GM12865 (cell line): ENCODE measurements around the gene ST8SIA4.

Source experiments
- DNase-seq: peaks from one replicate; pipeline ENCODE4 v3.0.0; 2010; ENCODE audit warnings: low read depth
- H3K4me3 ChIP-seq: 2 replicates; pipeline ENCODE4 v1.5.1; 2011; ENCODE audit warnings: mild to moderate bottlenecking, low read depth, low read length, control low read depth
- CTCF ChIP-seq: IDR thresholded peaks from 2 replicates; pipeline ENCODE4 v1.5.1; 2011; ENCODE audit warnings: low read length, control low read depth, low read depth, inconsistent platforms; ENCODE audit not compliant: insufficient read depth; ENCODE audit errors: missing control alignments

The ST8SIA4 gene

DNA sequence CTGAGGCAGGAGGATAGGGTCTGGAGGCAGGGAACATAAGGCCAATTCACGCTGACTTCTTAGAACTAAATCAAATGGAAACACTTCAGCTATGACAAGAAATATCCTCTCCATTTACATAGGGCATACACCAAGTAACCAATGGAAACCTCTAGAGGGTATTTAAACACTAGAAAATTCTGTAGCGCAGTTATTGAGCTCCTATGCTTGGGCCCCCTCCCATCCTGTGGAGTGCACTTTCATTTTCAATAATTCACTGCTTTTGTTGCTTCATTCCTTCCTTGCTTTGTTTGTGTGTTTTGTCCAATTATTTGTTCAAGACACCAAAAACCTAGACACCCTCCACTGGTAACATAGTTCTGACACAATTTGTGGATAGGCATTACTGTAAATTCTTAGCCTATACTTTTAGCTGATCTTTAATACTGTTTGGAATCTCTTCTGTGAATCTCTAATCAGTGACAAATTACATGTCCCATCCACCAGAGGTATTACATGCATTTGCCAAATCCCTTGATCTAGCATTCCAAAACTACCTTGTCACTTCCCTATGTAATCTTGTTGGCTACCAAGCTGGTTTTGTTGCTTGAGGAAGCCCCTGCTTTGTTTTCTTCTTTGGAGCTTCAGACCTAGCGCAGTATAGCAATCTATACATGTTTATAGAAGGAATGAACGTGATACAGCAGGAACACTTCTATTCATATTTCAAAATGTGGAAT lies 61.6 kb downstream of the ST8SIA4 start:
- H3K4me3 ChIP-seq = peak overlapping the region; percentile 55
- no peak for TF ChIP-seq CTCF
- DNase-seq = peak; percentile 57

DNA sequence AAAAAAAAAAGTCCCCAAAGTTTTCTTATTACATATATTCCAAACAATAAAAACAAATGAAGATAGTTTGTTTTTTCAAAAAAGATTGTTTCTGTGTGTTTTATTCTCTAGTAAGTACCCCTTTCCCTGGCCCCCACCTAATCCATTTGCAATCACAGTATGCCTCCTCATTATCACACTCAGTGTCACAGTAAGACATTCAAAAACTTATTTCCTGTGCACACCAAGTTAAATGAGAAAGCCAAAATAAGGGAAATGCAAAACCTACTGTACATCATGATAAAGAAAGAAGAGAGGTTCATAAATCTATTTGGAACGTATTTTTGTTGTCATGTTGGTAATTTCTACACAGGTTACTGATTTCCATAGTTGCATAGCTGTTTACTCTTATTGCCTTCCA lies 62.3 kb downstream of the ST8SIA4 start:
- peak; percentile 48 for DNase-seq
- peak overlapping the region; percentile 55 for H3K4me3 ChIP-seq
- TF ChIP-seq CTCF = no peak

DNA sequence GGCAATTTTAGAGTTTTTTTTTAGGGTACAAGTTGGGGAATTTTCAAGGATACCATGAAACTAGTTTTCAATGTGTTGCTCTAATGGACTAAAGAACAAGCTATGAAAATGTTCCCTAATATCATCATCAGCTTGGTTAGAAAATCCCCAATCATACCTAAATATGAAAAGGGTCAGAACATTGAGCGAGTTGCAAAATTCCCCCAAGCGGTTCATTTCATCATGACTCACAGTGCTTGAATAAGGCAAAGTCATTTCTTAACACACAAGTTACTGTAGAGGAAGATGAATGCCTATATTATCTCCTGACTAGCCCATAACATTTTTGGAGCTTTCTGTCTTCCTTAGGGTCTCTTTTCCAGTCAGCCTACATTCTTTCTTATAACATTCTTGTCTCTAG lies 62.7 kb downstream of the ST8SIA4 start:
- no peak for TF ChIP-seq CTCF
- DNase-seq = peak; percentile 85
- no peak overlapping the region for H3K4me3 ChIP-seq

DNA sequence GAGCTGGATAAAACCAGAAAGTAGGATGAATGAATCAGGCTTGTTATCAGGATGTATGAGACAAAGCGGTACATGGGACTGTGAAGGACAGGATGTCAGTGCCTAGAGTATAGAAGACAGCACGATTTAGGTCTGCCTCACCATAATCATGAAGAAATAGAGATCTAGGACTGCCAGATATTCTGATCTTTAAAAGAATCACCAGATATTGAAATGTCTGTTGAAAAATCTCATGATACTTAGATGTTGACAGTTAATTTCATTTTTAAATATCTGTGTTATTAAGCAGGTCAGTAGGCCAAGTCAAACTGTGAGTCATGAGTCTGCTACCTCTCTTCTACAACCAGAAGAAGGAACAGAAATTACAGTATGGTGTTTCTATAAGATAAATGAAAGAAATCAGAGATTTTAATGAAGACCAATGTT lies 65.0 kb downstream of the ST8SIA4 start:
- H3K4me3 ChIP-seq = no peak overlapping the region
- TF ChIP-seq CTCF = no peak
- DNase-seq = no peak

- no peak for TF ChIP-seq CTCF
- DNase-seq = no peak
- H3K4me3 ChIP-seq = no peak overlapping the region
These were observed 68.6 kb downstream of the ST8SIA4 start for GRCh38 chr5:100834519-100834918.

- TF ChIP-seq CTCF = no peak
- H3K4me3 ChIP-seq = no peak overlapping the region
- peak; percentile 65 for DNase-seq
These were observed 70.5 kb downstream of the ST8SIA4 start for GRCh38 chr5:100832252-100833230.
